Kidney (tissue), 14 donors: ENCODE results near the gene LCAT. TPM values are rescaled to one million over a fixed set of nuclear protein-coding genes. Genes with fewer than 3 reads are reported as not detected.
A peak's percentile ranks its signal among the peaks of the same experiment; 100 is the strongest.

Source experiments
- DNase-seq, 5 donors: peaks; one replicate each; pipeline ENCODE4 v3.0.0-alpha.2; 2013 to 2020
- FAIRE-seq: peaks from 2 replicates; lab custom pipeline; 2012; peaks lifted over from hg19 to GRCh38; lab: Jason Lieb, UNC
- H3K27ac ChIP-seq, 2 donors: one replicate each; pipeline ENCODE4 v1.7.0; 2013; ENCODE audit warnings: low read depth in 2 of 2, low read length in 2 of 2, inconsistent platforms in 1 of 2
- H3K27me3 ChIP-seq: one replicate; pipeline ENCODE4 v1.7.1; 2013; ENCODE audit warnings: low read length, inconsistent platforms; ENCODE audit not compliant: control insufficient read depth, insufficient read depth
- H3K36me3 ChIP-seq, 3 donors: one replicate each; pipeline versions ENCODE4 v1.7.0 to v1.7.1; 2013; ENCODE audit warnings: low read length in 3 of 3, control low read depth in 1 of 3, inconsistent platforms in 1 of 3; ENCODE audit not compliant: insufficient read depth in 3 of 3, control insufficient read depth in 2 of 3
- H3K4me1 ChIP-seq, 3 donors: one replicate each; pipeline versions ENCODE4 v1.7.0 to v1.7.1; 2013; ENCODE audit warnings: low read length in 3 of 3, inconsistent platforms in 1 of 3, low read depth in 1 of 3; ENCODE audit not compliant: control insufficient read depth in 2 of 3, insufficient read depth in 2 of 3
- H3K4me3 ChIP-seq, 3 donors: one replicate each; pipeline versions ENCODE4 v1.7.0 to v1.8.1; 2013; ENCODE audit warnings: low read length in 3 of 3, control low read depth in 1 of 3, inconsistent platforms in 1 of 3
- H3K9ac ChIP-seq, 3 donors: one replicate each; pipeline versions ENCODE4 v1.7.0 to v1.7.1; 2013; ENCODE audit warnings: low read length in 3 of 3, control low read depth in 1 of 3, inconsistent platforms in 1 of 3
- H3K9me3 ChIP-seq, 3 donors: one replicate each; pipeline versions ENCODE4 v1.7.0 to v1.7.1; 2013; ENCODE audit warnings: low read length in 3 of 3, control low read depth in 1 of 3, inconsistent platforms in 1 of 3; ENCODE audit not compliant: control insufficient read depth in 2 of 3, insufficient read depth in 1 of 3
- CTCF ChIP-seq: IDR thresholded peaks from 3 replicates; pipeline ENCODE4 v1.5.1; 2012; ENCODE audit warnings: mild to moderate bottlenecking, moderate library complexity, borderline replicate concordance; ENCODE audit not compliant: insufficient read depth; ENCODE audit errors: extremely low read depth
- intact Hi-C: fragments of 100-400 bp; cut with DNase I; formaldehyde crosslinking; loops from one replicate; pipeline ENCODE4 v1.11.1; 2022
- polyA plus RNA-seq: library from polyadenylated mRNA; stranded (reverse); fragments of 350-450 nt; fragmentation: Illumina TruSeq; extraction: RNeasy Lipid Tissue Mini Kit (QIAGEN cat#74804); gene quantifications from one replicate; pipeline ENCODE4 v1.2.3, GENCODE V29; 2014; ENCODE audit warnings: low read depth, low replicate concordance; ENCODE audit not compliant: insufficient read depth
- total RNA-seq: library from RNA; stranded (reverse); fragmentation: NEBNext Ultra II Directional; extraction: Animal tissue kit (Norgen Biotek cat#: 25700); gene quantifications from one replicate; pipeline ENCODE4 v1.2.1, GENCODE V29; 2021
- donor health status: control.
- donor health status: control.
- donor health status: control.
- donor health status: control.
- donor health status: control.
- donor health status: DM: yes; HTN: yes; CAD: no.
- donor health status: Normal renal cell carcinoma (clear cell type).

The LCAT gene
- total and polyA plus RNA-seq, 2 donors from 2014 or later = 10.2 to 27.4 TPM

GRCh38 chr16:67965668-67966548 lies 22.0 kb upstream of the LCAT start:
- no peak for TF ChIP-seq CTCF
- peak overlapping the region in 2 of 3 donors; percentile 13 to 93 for H3K4me3 ChIP-seq
- FAIRE-seq = no peak

GRCh38 chr16:67964477-67965131 lies 20.7 kb upstream of the LCAT start:
- Histone ChIP-seq H3K9ac (no peak overlapping the region), H3K36me3 (peaks cover 3 to 30% (median 3%) of the 10 kb centered on the region in 3 donors), H3K27ac (no peak overlapping the region), H3K4me1 (peaks cover 0 to 31% (median 12%) of the 10 kb centered on the region in 3 donors), H3K27me3 (no peaks in the 10 kb centered on the region), H3K9me3 (no peaks in the 10 kb centered on the region), H3K4me3 (peak overlapping the region in 1 of 3 donors; percentile 20)
- FAIRE-seq (no peak), DNase-seq (no peak)
- intact Hi-C loops = no loop called here
- no peak for TF ChIP-seq CTCF

More at GRCh38 chr16:67965668-67966548, 22.0 kb upstream of the LCAT start:
- Histone ChIP-seq H3K9ac (peak overlapping the region in 2 of 3 donors; percentile 27 to 98), H3K27me3 (no peaks in the 10 kb centered on the region), H3K4me1 (peaks cover 0 to 22% (median 7%) of the 10 kb centered on the region in 3 donors), H3K9me3 (no peaks in the 10 kb centered on the region), H3K27ac (no peak overlapping the region), H3K36me3 (peaks cover 0 to 22% (median 3%) of the 10 kb centered on the region in 3 donors)
- intact Hi-C loops = no loop called here
- DNase-seq = no peak

- no peaks in the 10 kb centered on the region for H3K9me3 ChIP-seq
- peak in 4 of 5 donors; percentile 30 to 77 (median 40) for DNase-seq
- H3K4me3 ChIP-seq = peak overlapping the region in 1 of 3 donors; percentile 20
- no peaks in the 10 kb centered on the region for H3K27me3 ChIP-seq
- peaks cover 3 to 30% (median 3%) of the 10 kb centered on the region in 3 donors for H3K36me3 ChIP-seq
- H3K9ac ChIP-seq = no peak overlapping the region
- intact Hi-C loops = no loop called here
- FAIRE-seq = no peak
- no peak for TF ChIP-seq CTCF
- peaks cover 0 to 37% (median 16%) of the 10 kb centered on the region in 3 donors for H3K4me1 ChIP-seq
- no peak overlapping the region for H3K27ac ChIP-seq
These were observed 19.9 kb upstream of the LCAT start for GRCh38 chr16:67963662-67964321.
